Activated effector memory CD4-positive, alpha-beta T cell treated with anti-CD3 and anti-CD28 coated beads, Interleukin-2, amount 50 U/mL, for 16 hours (primary cell): Measurements from ENCODE around the gene CFAP299.

Source experiments
- DNase-seq: peaks from one replicate; pipeline ENCODE4 v3.0.0-alpha.2; 2020

The CFAP299 gene

GRCh38 chr4:80452768-80453167, 117.2 kb downstream of the CFAP299 start:
- no peak for DNase-seq

- no peak for DNase-seq
These were observed 118.5 kb downstream of the CFAP299 start for GRCh38 chr4:80454040-80454439.

GRCh38 chr4:80454556-80454955, 119.0 kb downstream of the CFAP299 start:
- DNase-seq: no peak

- no peak for DNase-seq
These were observed 124.5 kb downstream of the CFAP299 start for GRCh38 chr4:80459918-80460473.

DNA sequence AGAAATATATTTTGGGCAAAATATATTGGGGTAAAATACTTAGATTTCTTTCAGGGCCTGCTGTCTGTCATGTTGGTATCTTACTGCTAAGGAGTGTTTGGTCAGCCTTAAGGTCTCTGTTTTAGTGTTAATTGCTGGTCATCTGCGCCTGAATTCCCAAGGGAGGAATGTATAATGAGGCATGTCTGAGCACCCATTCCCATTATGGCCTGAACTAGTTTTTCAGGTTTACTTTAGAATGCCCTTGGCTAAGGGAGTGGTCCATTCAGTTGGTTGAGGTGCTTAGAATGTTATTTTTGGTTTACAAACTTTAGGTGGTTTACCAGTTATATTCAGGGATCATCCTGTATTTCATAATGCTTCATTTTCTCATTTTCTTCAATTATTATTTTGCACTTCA, 125.9 kb downstream of the CFAP299 start:
- DNase-seq: no peak

- no peak for DNase-seq
These were observed 127.1 kb downstream of the CFAP299 start for GRCh38 chr4:80462621-80463091.

DNA sequence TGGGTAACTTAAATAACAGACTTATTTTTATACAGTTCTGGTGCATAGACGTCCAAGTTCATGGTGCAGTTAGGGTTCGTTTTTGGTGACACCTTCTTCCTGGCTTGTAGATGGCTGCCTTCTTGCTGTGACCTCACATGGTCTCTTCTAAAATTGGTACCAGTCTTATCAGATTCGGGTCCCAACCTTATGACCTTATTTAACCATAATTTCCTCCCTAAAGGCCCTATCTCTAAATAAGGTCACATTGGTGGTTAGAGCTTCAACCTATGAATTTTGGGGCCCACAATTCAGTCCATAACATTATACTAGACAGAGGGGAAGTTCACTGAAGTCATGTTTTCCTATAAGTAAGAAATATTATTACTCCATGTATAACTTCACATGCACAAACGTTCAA, 128.0 kb downstream of the CFAP299 start:
- DNase-seq: no peak

GRCh38 chr4:80465238-80465637, 129.7 kb downstream of the CFAP299 start:
- DNase-seq: no peak

DNA sequence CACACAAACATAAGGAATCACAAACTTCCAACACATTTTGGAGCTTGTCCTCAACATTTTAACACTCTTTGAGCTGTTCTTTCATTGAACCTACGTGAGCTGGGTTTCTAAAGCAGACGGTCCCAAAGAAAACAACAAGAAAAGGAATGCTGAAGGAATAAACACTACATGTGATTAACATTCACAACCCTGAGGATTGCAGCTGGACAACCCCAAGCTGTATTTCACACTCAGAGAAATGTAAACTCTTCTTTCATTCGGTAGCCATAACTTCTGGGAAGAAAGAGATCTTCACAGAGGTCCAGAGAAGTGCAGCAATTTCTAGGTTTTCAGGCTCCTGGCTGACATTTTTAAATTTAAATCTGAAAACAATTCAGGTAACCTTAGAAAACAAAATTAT, 130.2 kb downstream of the CFAP299 start:
- no peak for DNase-seq

- no peak for DNase-seq
These were observed 131.1 kb downstream of the CFAP299 start for GRCh38 chr4:80466618-80467017.

- no peak for DNase-seq
These were observed 136.2 kb downstream of the CFAP299 start for GRCh38 chr4:80471756-80472155.

- no peak for DNase-seq
These were observed 139.7 kb downstream of the CFAP299 start for GRCh38 chr4:80475236-80475635.

DNA sequence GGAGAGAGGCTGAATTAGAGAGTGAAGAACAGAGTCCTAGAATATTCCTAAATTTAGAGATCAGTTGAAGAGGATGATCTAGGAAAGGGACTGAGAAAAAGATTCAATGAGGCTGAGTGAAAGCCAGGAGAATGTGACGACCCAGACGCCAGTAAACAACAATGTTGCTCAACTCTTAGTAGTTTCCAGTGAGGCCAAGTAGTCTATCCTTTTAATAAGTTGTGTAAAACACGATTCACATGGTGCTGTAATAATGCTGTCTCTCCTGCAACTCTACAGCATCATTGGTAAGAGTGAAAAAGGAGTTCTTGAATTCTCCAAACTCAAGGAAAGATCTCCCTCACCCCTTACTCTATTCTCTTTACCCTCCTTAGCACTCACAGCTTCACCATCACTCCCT, 140.3 kb downstream of the CFAP299 start:
- no peak for DNase-seq

DNA sequence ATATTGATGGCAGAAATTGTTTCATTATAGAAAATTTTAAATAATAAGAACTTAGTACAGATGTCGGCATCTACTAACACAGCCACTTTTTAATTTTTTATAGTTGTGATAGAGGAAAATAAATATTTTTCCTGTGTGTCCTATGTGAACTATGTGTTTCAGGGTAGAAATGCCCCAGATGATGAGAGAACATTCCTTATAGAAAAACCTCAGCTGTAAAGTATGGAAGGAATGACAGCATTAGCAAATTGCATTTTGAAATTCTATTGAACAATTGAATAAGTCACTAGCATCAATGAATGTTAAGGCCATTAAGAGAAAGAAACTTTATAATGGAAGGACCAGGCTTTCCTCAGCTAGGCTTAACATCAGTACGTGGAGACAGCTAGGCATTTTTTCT, 149.2 kb downstream of the CFAP299 start:
- no peak for DNase-seq

DNA sequence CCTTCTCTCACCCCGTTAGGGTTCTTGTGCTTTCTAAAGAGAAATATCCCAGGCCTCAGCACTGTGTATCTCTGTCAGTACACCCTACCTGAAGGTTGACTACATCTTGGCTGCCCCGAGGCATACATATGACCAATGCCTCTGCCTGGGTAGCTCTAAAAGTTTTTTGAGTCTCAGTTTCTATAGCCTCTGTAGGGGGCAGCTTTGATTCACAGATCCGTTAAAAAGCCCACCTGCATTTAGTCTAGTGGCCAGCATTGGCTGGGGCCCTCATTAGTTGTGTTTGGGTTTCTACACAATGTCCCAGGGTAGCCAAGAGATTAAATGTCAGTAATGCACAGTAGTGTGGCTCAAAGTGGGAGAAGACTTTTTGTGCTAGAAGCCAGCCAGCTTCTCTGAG, 151.1 kb downstream of the CFAP299 start:
- DNase-seq: no peak

DNA sequence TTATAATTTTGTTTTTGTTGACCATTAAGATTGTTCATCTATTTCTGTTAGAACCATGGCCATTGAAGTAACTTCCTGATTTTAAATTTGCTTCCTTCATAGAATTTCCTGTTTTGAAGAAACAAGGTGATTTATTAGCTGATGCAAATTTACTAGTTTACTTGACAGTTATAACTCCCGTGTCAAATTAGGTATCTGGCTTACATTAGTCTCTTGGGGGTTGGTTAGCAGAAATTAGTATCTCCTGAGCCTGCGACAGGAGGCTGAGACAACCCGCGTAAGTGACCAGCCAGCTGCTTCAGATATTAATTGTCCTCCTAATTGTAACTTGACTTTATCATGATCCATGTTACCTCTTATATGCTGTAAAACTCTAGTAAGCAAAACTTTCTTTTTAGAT, 154.3 kb downstream of the CFAP299 start:
- DNase-seq: no peak

DNA sequence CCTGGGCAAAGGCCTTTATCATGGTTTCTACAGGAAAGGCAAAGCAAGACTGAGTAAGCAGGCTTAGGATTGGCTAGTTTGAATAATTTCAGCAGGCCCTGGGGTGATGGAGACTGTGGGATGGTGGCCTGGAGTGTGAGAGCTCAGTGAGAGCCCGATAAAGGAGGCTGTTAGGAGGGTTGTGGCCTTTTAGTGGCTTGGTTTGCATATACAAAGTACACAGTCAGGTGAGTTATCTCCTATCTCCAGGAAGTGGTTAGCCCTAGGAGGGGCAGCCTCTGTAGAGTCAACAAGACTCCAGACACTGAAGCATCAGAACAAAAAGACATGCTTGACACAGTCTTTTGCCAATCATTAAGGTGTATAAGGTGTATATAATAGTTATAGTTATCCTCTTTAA, 157.2 kb downstream of the CFAP299 start:
- peak; percentile 69 for DNase-seq

- DNase-seq: no peak
These were observed 160.3 kb downstream of the CFAP299 start for GRCh38 chr4:80495865-80496264.

- no peak for DNase-seq
These were observed 163.2 kb downstream of the CFAP299 start for GRCh38 chr4:80498725-80499124.

GRCh38 chr4:80500613-80501012, 165.1 kb downstream of the CFAP299 start:
- DNase-seq: no peak

DNA sequence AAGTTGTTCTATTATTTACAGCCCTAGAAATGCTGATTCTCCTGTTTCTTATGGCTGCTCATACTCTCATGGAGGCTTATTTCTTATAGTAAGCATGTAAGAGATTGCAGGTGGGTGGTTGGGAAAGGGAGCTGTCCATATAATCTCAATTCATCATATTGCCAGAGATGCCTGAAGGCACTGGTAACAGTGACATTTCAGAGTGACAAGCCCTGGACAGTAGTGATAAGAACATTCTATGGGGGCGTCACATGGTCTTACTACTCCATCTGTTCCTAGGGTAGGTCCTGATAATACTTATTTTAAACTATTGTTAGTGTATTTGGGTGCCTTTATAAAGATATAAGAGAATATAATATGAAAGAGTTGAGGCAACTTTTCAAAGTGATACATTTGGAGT, 171.5 kb downstream of the CFAP299 start:
- DNase-seq: no peak

DNA sequence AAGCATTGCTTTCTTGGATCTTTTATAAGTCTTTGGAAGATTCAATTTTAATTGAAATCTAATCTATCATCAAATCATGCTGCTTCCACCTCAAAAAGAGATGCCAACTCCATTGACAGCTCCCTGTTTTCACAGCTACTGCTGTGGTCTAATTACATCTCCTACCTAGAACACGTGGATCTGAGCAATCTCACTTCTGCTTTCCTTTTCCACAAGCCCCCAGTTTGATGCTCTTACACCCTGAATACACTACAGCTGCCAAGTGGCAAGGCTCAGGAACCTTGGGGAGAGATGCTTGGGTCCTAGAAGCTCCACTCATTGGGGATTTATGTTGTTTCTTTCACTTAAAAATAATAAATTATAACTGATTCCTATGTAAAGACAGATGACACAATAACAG, 172.0 kb downstream of the CFAP299 start:
- DNase-seq: no peak

- DNase-seq: no peak
These were observed 180.0 kb downstream of the CFAP299 start for GRCh38 chr4:80515496-80515895.

DNA sequence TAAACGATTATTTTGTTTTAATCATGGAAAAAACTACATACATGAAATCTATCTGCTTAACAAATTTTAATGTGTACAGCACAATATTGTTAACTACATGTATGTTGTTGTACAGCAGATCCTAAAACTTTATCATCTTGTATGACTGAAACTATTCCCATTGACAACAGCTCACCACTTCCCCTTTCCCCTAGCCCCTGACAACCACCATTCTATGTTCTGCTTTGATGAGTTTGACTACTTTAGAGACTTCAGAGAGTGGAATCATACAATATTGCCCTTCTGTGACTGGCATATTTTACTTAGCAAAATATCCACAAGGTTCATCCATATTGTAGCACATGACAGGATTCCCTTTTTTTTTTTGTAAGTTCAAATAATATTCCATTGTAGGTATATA, 185.9 kb downstream of the CFAP299 start:
- no peak for DNase-seq

DNA sequence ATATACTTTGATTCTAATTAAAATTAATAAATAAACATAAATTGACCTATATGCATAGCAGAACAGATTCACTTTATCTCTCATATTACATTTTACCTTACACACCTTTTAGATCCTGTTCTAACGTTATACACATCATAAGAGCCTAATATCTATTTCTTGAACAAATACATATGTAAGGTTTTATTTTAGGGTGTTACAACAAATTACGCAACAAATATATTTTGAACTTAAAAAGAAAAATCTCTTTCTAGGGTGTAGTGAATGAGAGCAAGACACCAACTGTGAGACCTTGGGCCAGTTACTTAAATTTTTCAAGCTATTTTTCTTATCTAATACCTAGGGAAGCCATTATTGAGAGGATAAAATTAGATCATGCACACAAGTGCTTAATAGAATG, 191.2 kb downstream of the CFAP299 start:
- no peak for DNase-seq

DNA sequence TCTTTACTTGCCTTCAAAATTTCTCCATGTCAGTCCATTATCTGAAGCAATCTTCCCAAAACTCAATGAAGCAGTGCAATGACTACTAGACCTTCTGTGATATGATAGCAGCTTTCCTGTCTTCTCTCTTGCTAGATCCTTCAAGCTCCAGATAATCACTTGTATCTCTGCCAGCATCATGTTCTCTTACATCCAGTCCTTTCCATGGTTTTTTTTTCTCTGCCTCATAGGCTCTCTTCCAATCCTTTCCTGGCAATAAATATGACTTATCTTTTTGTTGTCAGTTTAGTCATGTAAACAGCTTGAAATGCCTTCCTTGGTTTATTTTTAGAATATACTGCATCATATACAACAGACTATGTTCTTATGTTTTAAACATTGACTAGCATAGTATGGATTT, 193.5 kb downstream of the CFAP299 start:
- DNase-seq: no peak
